HG03460 (cell line): Measurements from ENCODE around the gene RAB11FIP5.

Experiments
- ATAC-seq: cut with Tn5 transposase; IDR thresholded peaks from one replicate; pipeline ENCODE4 v1.9.1; 2021; ENCODE audit not compliant: unreplicated experiment

The RAB11FIP5 gene

GRCh38 chr2:73088211-73088610, 24.5 kb downstream of the RAB11FIP5 start:
- ATAC-seq: no peak

GRCh38 chr2:73087311-73087710, 25.4 kb downstream of the RAB11FIP5 start:
- no peak for ATAC-seq

GRCh38 chr2:73085691-73086090, 27.1 kb downstream of the RAB11FIP5 start:
- peak; percentile 90 for ATAC-seq

- no peak for ATAC-seq
Observed at GRCh38 chr2:73084971-73085370, 27.8 kb downstream of the RAB11FIP5 start.

- ATAC-seq: no peak
Observed at GRCh38 chr2:73083886-73084800, 28.6 kb downstream of the RAB11FIP5 start.

- no peak for ATAC-seq
Observed at GRCh38 chr2:73082523-73083410, 30.0 kb downstream of the RAB11FIP5 start.

GRCh38 chr2:73081181-73081671, 31.5 kb downstream of the RAB11FIP5 start:
- ATAC-seq: no peak

GRCh38 chr2:73080321-73081131, 32.2 kb downstream of the RAB11FIP5 start:
- ATAC-seq: no peak

GRCh38 chr2:73079636-73080035, 33.1 kb downstream of the RAB11FIP5 start:
- ATAC-seq: no peak

GRCh38 chr2:73078457-73079411, 34.0 kb downstream of the RAB11FIP5 start:
- no peak for ATAC-seq

GRCh38 chr2:73077424-73077795, 35.3 kb downstream of the RAB11FIP5 start:
- ATAC-seq: no peak

- no peak for ATAC-seq
Observed at GRCh38 chr2:73076701-73077423, 35.9 kb downstream of the RAB11FIP5 start.

GRCh38 chr2:73075477-73076373, 37.0 kb downstream of the RAB11FIP5 start:
- no peak for ATAC-seq

- no peak for ATAC-seq
Observed at GRCh38 chr2:73074110-73075069, 38.4 kb downstream of the RAB11FIP5 start.

- ATAC-seq: no peak
Observed at GRCh38 chr2:73072416-73072815, 40.3 kb downstream of the RAB11FIP5 start.

- ATAC-seq: peak; percentile 7
Observed at GRCh38 chr2:73072129-73072395, 40.7 kb downstream of the RAB11FIP5 start.
